Lower leg skin (tissue), 4 donors: Measurements from ENCODE around the gene CCDC183. TPM values are rescaled to one million over a fixed set of nuclear protein-coding genes. Genes with fewer than 3 reads are reported as not detected.
"Not testable (repeated sequence)": the region's sequence is repeated elsewhere in the genome, so short reads cannot be mapped to it uniquely, and the experiment has no call there.

Source experiments
- DNase-seq, 2 donors: peaks; one replicate each; pipeline ENCODE4 v3.0.0-alpha.2; 2019; ENCODE audit warnings: low spot score in 2 of 2
- H3K4me3 ChIP-seq: fragments of 200-600 bp; sonication (generic); 2 replicates; pipeline ENCODE4 v1.5.1; 2017; ENCODE audit warnings: mild to moderate bottlenecking, low read depth; ENCODE audit not compliant: poor library complexity, severe bottlenecking
- CTCF ChIP-seq, 3 donors: fragments of 450-650 bp; IDR thresholded peaks; one replicate each; pipeline ENCODE4 v1.5.1; 2016; ENCODE audit warnings: antibody characterized with exemption in 3 of 3, mild to moderate bottlenecking in 3 of 3, moderate library complexity in 2 of 3
- POLR2A ChIP-seq, 2 donors: fragments of 450-650 bp; IDR thresholded peaks; one replicate each; pipeline ENCODE4 v1.6.1; 2016 to 2017; ENCODE audit warnings: antibody characterized with exemption in 2 of 2, mild to moderate bottlenecking in 1 of 2, moderate library complexity in 1 of 2
- WGBS, 2 donors: methylation state at CpG; one replicate each; pipeline ENCODE4 v1.1.5; 2018; 5-methylcytosine and 5-hydroxymethylcytosine counted together
- intact Hi-C: fragments of 100-400 bp; cut with DNase I; formaldehyde crosslinking; loops from one replicate; pipeline ENCODE4 v1.15.0; 2023; ENCODE audit warnings: low total_unique reads
- total RNA-seq, 4 donors: library from RNA; depleted of rRNA; stranded (reverse); fragments of >200 nt; gene quantifications; one replicate each; pipeline ENCODE4 v1.1.0, GENCODE V29; 2016

CCDC183 gene
- total RNA-seq, 4 donors from 2014 or later, result 0.37 to 9.1 (median 2.0) TPM

- intact Hi-C loops, result loop anchor here (5.0 kb wide), 1 partner anchor 247 kb away; the partner anchor contains the start of gene FUT7
These were observed 11.2 kb upstream of the CCDC183 start for GRCh38 chr9:136784997-136785361.

GRCh38 chr9:136785565-136786355 lies 10.4 kb upstream of the CCDC183 start:
- H3K4me3 ChIP-seq, intact Hi-C loops, DNase-seq: not testable (repeated sequence)
- WGBS, 2 donors, result 76 to 81% methylated on average over 14 to 23 of the region's 23 CpGs

More at GRCh38 chr9:136784997-136785361, 11.2 kb upstream of the CCDC183 start:
- 87 to 88% methylated on average over 6 of the region's 6 CpGs for WGBS, 2 donors
- TF ChIP-seq CTCF (IDR thresholded peaks at IDR 0.05) (no peak), POLR2A (IDR thresholded peaks at IDR 0.05) (no peak)
- no peak overlapping the region for H3K4me3 ChIP-seq
- DNase-seq, result no peak

DNA sequence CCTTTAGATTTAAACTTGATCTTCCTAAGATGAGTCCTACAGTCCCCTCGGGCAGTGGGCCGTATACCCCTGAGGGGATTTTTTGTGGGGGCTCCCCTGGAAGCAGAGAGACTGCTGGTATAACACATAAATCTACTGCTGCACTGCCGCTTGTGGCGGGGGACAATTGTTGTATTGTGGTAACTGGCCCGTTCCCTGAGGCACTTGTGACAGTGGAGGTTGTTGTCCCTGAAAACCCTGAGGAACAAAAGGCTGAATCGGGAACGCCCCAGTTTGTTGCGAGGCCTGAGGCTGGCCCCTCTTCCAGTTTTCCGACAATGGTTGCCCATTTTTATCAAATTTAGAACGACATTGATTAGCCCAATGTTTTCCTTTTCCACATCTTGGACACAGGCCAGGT lies 9.7 kb upstream of the CCDC183 start:
- intact Hi-C loops, result no loop called here
- H3K4me3 ChIP-seq, result no peak overlapping the region
- TF ChIP-seq CTCF (IDR thresholded peaks at IDR 0.05) (no peak), POLR2A (IDR thresholded peaks at IDR 0.05) (no peak)
- DNase-seq, result no peak
- 68% methylated on average over 10 of the region's 10 CpGs for WGBS, 2 donors

DNA sequence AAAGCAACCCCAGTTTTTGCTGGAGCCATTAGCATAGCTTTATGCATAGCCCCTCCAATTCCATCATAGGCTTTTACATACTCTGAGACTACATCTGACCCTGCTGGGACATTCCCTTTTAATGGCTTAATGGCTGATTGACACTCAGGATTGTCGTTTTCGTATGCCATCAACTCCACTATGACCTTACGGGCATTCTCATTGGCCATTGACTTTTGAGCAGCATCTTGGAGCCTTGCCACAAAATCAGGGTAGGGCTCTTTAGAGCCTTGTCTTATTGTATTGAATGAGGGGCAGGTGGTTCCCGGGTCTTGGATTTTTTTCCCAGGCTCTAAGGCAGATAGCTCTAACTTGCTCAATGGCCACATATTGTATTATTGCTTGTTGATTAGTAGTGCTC lies 9.2 kb upstream of the CCDC183 start:
- intact Hi-C loops, DNase-seq, H3K4me3 ChIP-seq: not testable (repeated sequence)
- WGBS, 2 donors, result 35 to 38% methylated on average over 4 of the region's 4 CpGs

DNA sequence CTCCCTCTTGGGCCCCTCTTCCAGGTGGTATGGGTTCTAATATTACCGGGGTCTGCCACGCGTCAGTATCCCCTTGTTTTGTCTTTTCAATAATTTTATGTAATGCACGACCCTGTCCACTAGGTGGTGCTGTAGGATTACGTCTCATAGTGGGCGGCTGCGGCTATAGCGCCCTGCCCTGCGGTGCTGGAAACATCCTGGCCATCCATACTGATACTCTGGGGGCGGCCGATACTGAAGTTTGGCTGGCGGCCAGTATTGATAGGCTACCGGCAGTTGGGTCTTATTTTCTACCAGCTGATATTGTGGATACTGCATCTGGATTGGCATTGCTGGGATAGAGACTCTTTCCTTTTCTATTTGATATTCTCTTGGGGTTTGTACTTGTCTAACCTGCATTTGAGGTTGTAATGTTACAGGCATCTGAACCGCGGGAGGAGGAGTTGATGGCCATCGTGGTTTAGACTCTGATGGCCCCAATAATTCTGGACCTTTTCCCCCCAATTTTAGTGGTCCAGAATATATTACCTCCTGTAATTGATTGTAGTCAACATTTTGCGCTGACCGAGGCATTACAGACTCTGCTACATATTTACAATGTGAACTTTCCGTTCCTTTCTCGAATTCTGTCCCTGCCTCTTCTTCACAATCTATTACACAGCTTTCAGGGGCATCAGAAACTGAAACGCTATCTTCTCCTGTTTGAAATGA lies 8.3 kb upstream of the CCDC183 start:
- peak in 1 of 2 donors; percentile 94 for DNase-seq
- no peak overlapping the region for H3K4me3 ChIP-seq
- TF ChIP-seq POLR2A (IDR thresholded peaks at IDR 0.05) (no peak), CTCF (IDR thresholded peaks at IDR 0.05) (peak in 1 of 3 donors; percentile 92)
- 18 to 19% methylated on average over 21 of the region's 21 CpGs for WGBS, 2 donors
- intact Hi-C loops, result no loop called here

GRCh38 chr9:136788644-136789522 lies 7.3 kb upstream of the CCDC183 start:
- H3K4me3 ChIP-seq, intact Hi-C loops, DNase-seq: not testable (repeated sequence)
- WGBS, 2 donors, result 80 to 85% methylated on average over 27 of the region's 27 CpGs

- intact Hi-C loops, result no loop called here
- 75 to 80% methylated on average over 3 of the region's 3 CpGs for WGBS, 2 donors
These were observed 6.6 kb upstream of the CCDC183 start for GRCh38 chr9:136789523-136789937.

More at GRCh38 chr9:136789523-136789937, 6.6 kb upstream of the CCDC183 start:
- TF ChIP-seq CTCF (IDR thresholded peaks at IDR 0.05) (no peak), POLR2A (IDR thresholded peaks at IDR 0.05) (no peak)
- DNase-seq, result no peak
- H3K4me3 ChIP-seq, result no peak overlapping the region
